NCI-H2107 treated with DMSO at 0.1 percent for 48 hours (cell line): ENCODE results near the gene CHD9NB.
"Not testable (repeated sequence)": the region's sequence is repeated elsewhere in the genome, so short reads cannot be mapped to it uniquely, and the experiment has no call there.

ENCODE experiments used
- DNase-seq: peaks from one replicate; lab custom pipeline; 2025; ENCODE audit not compliant: unreplicated experiment; lab: John Stamatoyannopoulos, UW

The CHD9NB gene

GRCh38 chr16:53058441-53058840, 5.7 kb upstream of the CHD9NB start:
- no peak for DNase-seq

GRCh38 chr16:53057658-53058057, 5.0 kb upstream of the CHD9NB start:
- no peak for DNase-seq

- DNase-seq: no peak
Measured at GRCh38 chr16:53056392-53056881, 3.7 kb upstream of the CHD9NB start.

- no peak for DNase-seq
Measured at GRCh38 chr16:53055541-53056391, 3.1 kb upstream of the CHD9NB start.

- peak; percentile 67 for DNase-seq
Measured at GRCh38 chr16:53054670-53055485, 2.2 kb upstream of the CHD9NB start, which contains the start of gene CHD9. Gene CHD9 (plus strand): TSS chr16:53054991. CDS start chr16:53156090, 101,099 bp downstream.

GRCh38 chr16:53053967-53054669, 1.4 kb upstream of the CHD9NB start:
- DNase-seq: no peak

- not testable (repeated sequence) for DNase-seq
Measured at GRCh38 chr16:53051255-53051654, 1.4 kb downstream of the CHD9NB start.

- DNase-seq: no peak
Measured at GRCh38 chr16:53048139-53048915, 4.4 kb downstream of the CHD9NB start.

GRCh38 chr16:53047515-53047914, 5.2 kb downstream of the CHD9NB start:
- not testable (repeated sequence) for DNase-seq

- no peak for DNase-seq
Measured at GRCh38 chr16:53045341-53046220, 7.1 kb downstream of the CHD9NB start.

- DNase-seq: no peak
Measured at GRCh38 chr16:53043986-53044601, 8.6 kb downstream of the CHD9NB start.

GRCh38 chr16:53043428-53043831, 9.3 kb downstream of the CHD9NB start:
- no peak for DNase-seq

GRCh38 chr16:53042235-53042701, 10.4 kb downstream of the CHD9NB start:
- DNase-seq: no peak

- no peak for DNase-seq
Measured at GRCh38 chr16:53041320-53042051, 11.2 kb downstream of the CHD9NB start.

GRCh38 chr16:53040788-53041187, 11.9 kb downstream of the CHD9NB start:
- DNase-seq: no peak

GRCh38 chr16:53036711-53037110, 16.0 kb downstream of the CHD9NB start:
- DNase-seq: not testable (repeated sequence)

- DNase-seq: no peak
Measured at GRCh38 chr16:53036066-53036465, 16.6 kb downstream of the CHD9NB start.
